Spinal cord (tissue), 10 donors: ENCODE results near the gene CFAP119. TPM values are rescaled to one million over a fixed set of nuclear protein-coding genes. Genes with fewer than 3 reads are reported as not detected.
A peak's percentile ranks its signal among the peaks of the same experiment; 100 is the strongest.

ENCODE experiments used
- DNase-seq, 6 donors: peaks; one replicate each; pipeline versions ENCODE4 v3.0.0 to v3.0.0-alpha.2; 2013 to 2015; ENCODE audit warnings: low spot score in 6 of 6, low read depth in 4 of 6
- H3K27ac ChIP-seq: one replicate; pipeline ENCODE4 v1.5.1; 2013; ENCODE audit warnings: low read depth, low read length, control low read depth
- H3K27me3 ChIP-seq: one replicate; pipeline ENCODE4 v1.6.1; 2013; ENCODE audit warnings: low read length; ENCODE audit not compliant: control insufficient read depth, insufficient read depth
- H3K36me3 ChIP-seq: one replicate; pipeline ENCODE4 v1.6.1; 2013; ENCODE audit warnings: low read length; ENCODE audit not compliant: control insufficient read depth, insufficient read depth
- H3K4me1 ChIP-seq: one replicate; pipeline ENCODE4 v1.6.1; 2013; ENCODE audit warnings: low read length; ENCODE audit not compliant: control insufficient read depth, insufficient read depth
- H3K4me3 ChIP-seq: one replicate; pipeline ENCODE4 v1.5.1; 2013; ENCODE audit warnings: low read depth, low read length, control low read depth
- H3K9me3 ChIP-seq: one replicate; pipeline ENCODE4 v1.6.1; 2013; ENCODE audit warnings: low read length; ENCODE audit not compliant: control insufficient read depth, insufficient read depth
- WGBS: methylation state at CpG from one replicate; pipeline ENCODE4 v1.1.5; 2013; ENCODE audit warnings: missing lambda C conversion rate; ENCODE audit not compliant: insufficient coverage; 5-methylcytosine and 5-hydroxymethylcytosine counted together
- polyA plus RNA-seq, 2 donors: library from polyadenylated mRNA; unstranded; fragments of 120-200 nt; gene quantifications; one replicate each; pipeline ENCODE4 v1.2.1, GENCODE V29; 2013; ENCODE audit not compliant: insufficient read length in 2 of 2
- total RNA-seq, 2 donors: library from RNA; depleted of rRNA in 1 of 2; stranded (reverse); fragments of 120-200 nt in 1 of 2; fragments of >200 nt in 1 of 2; gene quantifications; one replicate each; pipeline versions ENCODE4 v1.2.3 to v1.2.4, GENCODE V29; 2013 to 2014
- donor health status: healthy.

Gene CFAP119
- total and polyA plus RNA-seq, 4 donors: 3.3 to 19.1 (median 13.6) TPM

DNA sequence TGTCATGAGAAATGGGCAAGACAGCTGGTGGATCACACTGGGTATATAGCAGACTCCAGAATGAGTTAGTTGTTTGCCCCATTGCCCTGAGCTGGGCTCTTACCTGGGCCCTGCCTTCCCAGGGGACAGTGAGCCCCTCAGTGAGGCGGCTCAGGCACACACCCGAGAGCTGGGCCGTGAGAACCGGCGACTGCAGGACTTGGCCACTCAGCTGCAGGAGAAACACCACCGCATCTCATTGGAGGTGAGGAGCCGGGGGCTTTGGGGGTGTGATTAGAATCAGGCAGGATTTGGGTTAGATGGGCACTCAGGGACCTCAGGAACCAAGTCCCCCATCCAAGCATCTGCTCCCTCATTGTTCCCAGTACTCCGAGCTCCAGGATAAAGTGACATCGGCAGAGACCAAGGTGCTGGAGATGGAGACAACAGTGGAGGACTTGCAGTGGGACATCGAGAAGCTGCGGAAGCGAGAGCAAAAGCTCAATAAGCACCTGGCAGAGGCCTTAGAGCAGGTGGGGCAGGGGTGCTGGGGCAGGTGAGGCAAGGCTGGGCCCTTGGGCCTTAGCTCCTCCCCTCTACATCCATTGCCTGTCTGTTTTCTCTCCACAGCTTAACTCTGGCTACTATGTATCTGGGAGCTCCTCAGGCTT, 3.1 kb upstream of the CFAP119 start:
- no peak overlapping the region for H3K4me3 ChIP-seq
- no peak overlapping the region for H3K27ac ChIP-seq
- peaks cover 74% of the 10 kb centered on the region for H3K36me3 ChIP-seq
- no peaks in the 10 kb centered on the region for H3K27me3 ChIP-seq
- peaks cover 29% of the 10 kb centered on the region for H3K4me1 ChIP-seq
- H3K9me3 ChIP-seq: no peaks in the 10 kb centered on the region
- DNase-seq: no peak
- WGBS: 99% methylated on average over 10 of the region's 12 CpGs

DNA sequence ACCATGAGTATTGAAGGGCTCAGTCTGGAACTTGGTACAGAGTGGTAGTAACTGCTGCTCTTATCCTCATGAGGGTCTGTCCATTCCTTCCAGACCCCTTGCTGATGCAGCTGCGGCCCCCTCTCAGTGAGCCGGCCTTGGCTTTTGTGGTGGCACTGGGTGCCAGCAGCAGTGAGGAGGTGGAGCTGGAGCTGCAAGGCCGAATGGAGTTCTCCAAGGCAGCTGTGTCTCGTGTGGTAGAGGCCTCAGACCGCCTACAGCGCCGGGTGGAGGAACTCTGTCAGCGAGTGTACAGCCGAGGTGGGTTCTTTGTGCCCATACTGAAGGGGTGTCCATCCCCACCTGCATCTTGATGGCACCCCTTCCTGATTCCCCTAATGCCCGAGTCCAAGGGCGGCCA, 2.2 kb upstream of the CFAP119 start:
- no peak overlapping the region for H3K27ac ChIP-seq

DNA sequence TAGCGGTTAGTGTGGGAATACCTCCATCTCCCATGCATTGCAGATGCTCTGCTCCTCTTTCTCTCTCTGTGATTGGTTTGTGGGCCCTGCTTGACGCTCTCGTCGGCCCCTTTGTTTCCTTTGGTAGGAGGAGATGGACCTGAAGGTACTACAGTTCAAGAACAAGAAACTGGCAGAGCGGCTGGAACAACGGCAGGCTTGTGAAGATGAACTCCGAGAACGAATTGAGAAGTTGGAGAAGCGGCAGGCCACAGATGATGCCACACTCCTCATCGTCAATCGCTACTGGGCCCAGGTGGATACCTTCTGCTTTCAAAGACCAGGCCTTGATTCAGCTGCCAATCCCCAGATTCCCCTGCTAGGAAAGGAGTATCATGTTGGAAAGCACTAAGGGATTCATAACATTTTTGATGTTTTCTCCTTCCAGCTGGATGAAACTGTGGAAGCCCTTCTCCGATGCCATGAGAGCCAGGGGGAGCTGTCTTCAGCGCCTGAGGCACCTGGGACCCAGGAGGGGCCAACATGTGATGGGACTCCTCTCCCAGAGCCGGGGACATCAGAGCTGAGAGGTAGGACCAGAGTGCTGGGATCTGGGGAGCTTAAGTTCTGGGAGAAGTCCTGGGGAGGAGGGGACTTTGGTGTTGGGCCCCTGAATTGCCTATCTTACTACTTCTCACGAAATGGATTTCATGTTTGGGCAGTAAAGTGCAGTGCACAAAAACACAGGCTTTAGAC, 1.3 kb upstream of the CFAP119 start:
- peak overlapping the region; percentile 91 for H3K4me3 ChIP-seq
- DNase-seq: no peak
- no peaks in the 10 kb centered on the region for H3K9me3 ChIP-seq
- H3K27me3 ChIP-seq: no peaks in the 10 kb centered on the region
- 73% methylated on average over 11 of the region's 15 CpGs for WGBS
- H3K27ac ChIP-seq: peak overlapping the region; percentile 69
- H3K36me3 ChIP-seq: peaks cover 69% of the 10 kb centered on the region
- H3K4me1 ChIP-seq: peaks cover 29% of the 10 kb centered on the region

More for the DNA sequence above, 2.2 kb upstream of the CFAP119 start:
- WGBS: 96% methylated on average over 11 of the region's 11 CpGs
- Histone ChIP-seq H3K27me3 (no peaks in the 10 kb centered on the region), H3K36me3 (peaks cover 70% of the 10 kb centered on the region), H3K4me1 (peaks cover 29% of the 10 kb centered on the region), H3K4me3 (no peak overlapping the region), H3K9me3 (no peaks in the 10 kb centered on the region)
- no peak for DNase-seq

DNA sequence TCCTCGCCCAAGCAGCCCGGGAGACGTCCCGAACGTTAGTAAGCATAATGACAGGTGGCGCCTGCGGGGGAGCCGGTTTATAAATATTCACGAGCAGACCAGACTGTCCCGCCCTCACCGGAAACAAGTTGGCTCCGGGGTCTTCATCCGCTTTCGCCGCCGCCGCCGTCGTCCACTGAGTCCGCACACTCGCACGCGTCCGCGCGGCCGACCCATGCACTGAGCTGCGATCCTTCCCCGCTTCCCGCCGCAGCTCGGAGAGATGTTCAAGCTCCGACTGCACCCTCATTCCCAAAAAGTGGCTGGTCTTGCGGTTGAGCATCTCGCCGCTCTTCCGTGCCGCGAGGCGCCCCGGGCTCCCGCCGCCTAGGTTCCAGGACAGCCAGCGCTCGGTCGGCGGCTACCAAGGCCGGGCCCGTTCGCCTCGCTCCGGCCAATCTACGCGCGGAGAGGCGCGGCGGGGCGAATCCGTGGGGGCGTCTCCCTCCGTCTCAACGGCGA, 385 bp downstream of the CFAP119 start:
- Histone ChIP-seq H3K4me3 (peak overlapping the region; percentile 91), H3K27me3 (no peaks in the 10 kb centered on the region), H3K36me3 (peaks cover 69% of the 10 kb centered on the region), H3K27ac (peak overlapping the region; percentile 45), H3K9me3 (no peaks in the 10 kb centered on the region), H3K4me1 (peaks cover 29% of the 10 kb centered on the region)
- 0% methylated on average over 64 of the region's 64 CpGs for WGBS
- peak in 3 of 6 donors; percentile 12 to 57 (median 53) for DNase-seq

DNA sequence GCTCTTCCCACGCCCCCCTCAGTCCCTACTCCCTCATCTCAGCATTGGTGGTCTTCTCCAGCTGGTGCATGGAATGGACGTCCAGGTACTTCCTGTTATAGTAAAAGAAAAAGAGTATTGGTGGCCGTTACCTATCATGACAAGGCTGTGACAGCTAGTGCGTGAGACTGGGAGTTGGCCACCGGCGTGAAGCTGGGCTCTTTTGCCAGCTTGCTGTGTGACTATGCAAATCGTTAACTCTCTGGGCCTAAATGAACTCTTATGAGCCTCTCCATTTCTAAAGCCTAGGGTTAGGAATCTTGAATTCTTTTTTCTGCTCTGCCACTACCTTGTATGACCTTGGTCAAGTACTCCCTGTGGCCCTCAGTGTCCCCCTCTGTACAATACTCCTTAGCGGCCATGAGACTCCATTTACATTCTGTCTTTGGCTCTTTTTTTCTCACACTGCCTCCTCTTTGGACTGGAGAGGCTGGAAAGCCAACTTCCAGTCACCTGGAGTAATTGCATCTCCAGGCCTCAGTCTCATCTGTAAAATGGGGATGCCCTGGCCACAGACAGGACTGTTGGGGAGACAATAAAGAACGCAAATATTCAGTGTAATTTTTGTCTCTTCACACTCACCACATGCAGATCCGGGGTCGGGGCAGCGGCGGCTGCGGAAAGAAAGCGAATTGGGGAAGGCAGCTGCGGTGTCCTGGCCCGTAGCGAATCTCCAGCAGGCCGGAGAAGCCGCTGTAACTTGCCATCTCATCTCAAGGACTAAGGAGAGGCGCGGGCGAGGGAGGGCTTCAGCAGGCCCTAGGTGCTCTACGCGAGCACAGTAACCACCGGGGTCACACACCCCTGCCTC, 1.1 kb downstream of the CFAP119 start:
- H3K4me1 ChIP-seq: peaks cover 29% of the 10 kb centered on the region
- no peaks in the 10 kb centered on the region for H3K9me3 ChIP-seq
- H3K36me3 ChIP-seq: peaks cover 69% of the 10 kb centered on the region
- peak overlapping the region; percentile 45 for H3K27ac ChIP-seq
- no peak for DNase-seq
- H3K27me3 ChIP-seq: no peaks in the 10 kb centered on the region
- WGBS: 21% methylated on average over 24 of the region's 26 CpGs
- peak overlapping the region; percentile 91 for H3K4me3 ChIP-seq

DNA sequence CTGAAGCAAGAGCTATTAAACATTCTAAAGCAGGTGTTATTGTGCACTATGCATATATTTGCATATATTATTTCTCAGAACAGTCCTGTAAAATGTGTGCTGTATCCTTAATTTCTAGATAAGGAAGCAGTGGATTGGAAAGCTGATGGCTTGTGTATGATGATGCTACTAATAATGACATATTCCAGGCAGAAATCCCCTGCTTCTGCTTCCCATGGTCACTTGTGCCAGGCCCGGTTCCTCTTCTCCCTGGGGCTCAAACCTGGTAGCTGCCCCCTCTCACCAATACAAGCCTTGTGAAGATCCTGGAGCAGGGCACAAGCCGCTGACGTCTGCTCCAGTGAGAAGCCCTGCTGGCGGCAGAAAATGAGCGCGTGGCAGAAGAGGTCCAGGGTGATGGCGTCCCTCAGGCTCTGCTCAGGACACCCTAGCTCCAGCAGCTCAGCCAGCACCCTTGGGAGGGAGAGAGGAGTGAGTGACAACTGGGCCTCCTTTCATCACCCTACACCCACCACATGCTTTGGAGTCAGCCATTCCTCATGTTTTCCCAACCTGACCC, 1.8 kb downstream of the CFAP119 start:
- Histone ChIP-seq H3K9me3 (no peaks in the 10 kb centered on the region), H3K36me3 (peaks cover 69% of the 10 kb centered on the region), H3K27me3 (no peaks in the 10 kb centered on the region), H3K4me1 (peaks cover 29% of the 10 kb centered on the region), H3K4me3 (no peak overlapping the region), H3K27ac (no peak overlapping the region)
- 71% methylated on average over 4 of the region's 7 CpGs for WGBS
- DNase-seq: no peak

DNA sequence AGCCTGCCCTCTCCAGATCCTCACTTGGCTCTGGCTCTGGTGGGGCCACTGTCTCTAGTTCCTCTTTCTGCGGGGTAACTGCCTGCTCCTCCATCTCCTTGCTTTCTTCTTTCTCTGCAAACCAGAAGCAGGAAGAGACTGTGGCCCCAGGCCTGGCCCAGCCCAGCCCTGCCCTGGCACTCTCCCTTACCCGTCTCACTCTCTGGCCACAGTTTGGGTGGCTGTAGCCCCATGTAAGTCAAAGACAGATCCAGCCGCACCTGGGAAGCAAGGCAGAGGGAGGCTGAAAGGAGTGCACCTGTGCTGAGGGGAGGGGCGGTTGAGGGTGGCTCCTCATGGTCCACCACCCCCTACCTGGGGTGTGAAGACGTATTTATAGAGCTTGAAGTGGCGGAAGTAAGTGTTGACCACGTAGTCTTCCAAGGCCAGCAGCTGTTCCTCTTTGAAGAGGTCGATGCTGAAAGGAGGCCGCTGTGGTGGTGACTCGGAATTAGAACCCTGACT, 2.8 kb downstream of the CFAP119 start:
- H3K9me3 ChIP-seq: no peaks in the 10 kb centered on the region
- no peak overlapping the region for H3K27ac ChIP-seq
- H3K27me3 ChIP-seq: no peaks in the 10 kb centered on the region
- no peak for DNase-seq
- peaks cover 26% of the 10 kb centered on the region for H3K4me1 ChIP-seq
- peaks cover 64% of the 10 kb centered on the region for H3K36me3 ChIP-seq
- no peak overlapping the region for H3K4me3 ChIP-seq
- WGBS: 95% methylated on average over 8 of the region's 10 CpGs

DNA sequence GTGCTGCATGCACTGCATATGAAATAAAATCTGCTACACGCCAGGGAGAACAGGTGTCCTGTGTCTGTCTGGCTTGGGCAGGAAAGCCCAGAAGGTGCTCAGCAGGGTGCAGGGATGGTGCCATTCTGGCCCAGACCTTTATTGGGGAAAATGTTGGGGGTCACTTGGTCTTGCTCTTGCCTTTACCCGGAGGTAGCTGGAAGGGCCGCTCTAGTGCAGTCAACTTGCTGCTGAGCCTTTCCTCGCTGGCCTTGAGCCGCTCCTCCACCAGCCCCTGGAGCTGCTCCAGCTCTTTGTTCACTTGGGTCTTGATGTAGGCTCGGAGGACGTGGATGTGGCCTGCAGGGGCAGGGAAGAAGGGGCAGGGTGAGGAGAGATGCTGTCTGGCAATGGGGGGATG, 4.5 kb downstream of the CFAP119 start:
- Histone ChIP-seq H3K9me3 (no peaks in the 10 kb centered on the region), H3K4me1 (peaks cover 16% of the 10 kb centered on the region), H3K27ac (no peak overlapping the region), H3K4me3 (no peak overlapping the region), H3K36me3 (peaks cover 64% of the 10 kb centered on the region), H3K27me3 (no peaks in the 10 kb centered on the region)
- 85% methylated on average over 7 of the region's 7 CpGs for WGBS
- no peak for DNase-seq

DNA sequence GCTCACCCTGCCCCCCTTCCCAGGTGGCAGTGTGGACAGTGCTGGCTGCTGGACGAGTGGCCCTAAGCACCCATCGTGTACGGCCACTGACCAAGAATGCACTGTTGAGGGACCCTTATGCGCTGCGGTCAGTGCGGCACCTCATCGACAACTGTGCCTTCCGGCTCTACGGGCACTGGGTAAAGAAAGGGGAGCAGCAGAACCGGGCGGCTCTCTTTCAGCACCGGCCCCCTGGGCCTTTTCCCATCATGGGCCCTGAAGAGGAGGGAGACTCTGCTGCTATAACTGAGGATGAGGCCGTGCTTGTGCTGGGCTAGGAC, 5.1 kb downstream of the CFAP119 start:
- H3K36me3 ChIP-seq: peaks cover 70% of the 10 kb centered on the region
- no peaks in the 10 kb centered on the region for H3K27me3 ChIP-seq
- no peak overlapping the region for H3K27ac ChIP-seq
- peaks cover 16% of the 10 kb centered on the region for H3K4me1 ChIP-seq
- DNase-seq: no peak
- H3K4me3 ChIP-seq: no peak overlapping the region
- 96% methylated on average over 13 of the region's 13 CpGs for WGBS
- no peaks in the 10 kb centered on the region for H3K9me3 ChIP-seq
